Endothelial cell of umbilical vein (primary cell): ENCODE results near the gene RIPK3. TPM values are rescaled to one million over a fixed set of nuclear protein-coding genes. Genes with fewer than 3 reads are reported as not detected.

ENCODE experiments used
- BruUV-seq: library from RNA; stranded (reverse); fragments of 400-500 nt; replicated peaks from 2 replicates; lab custom pipeline; 2021; lab: Mats Ljungman, UMichigan
- CTCF ChIA-PET: fragments of 300-600, 350-600 bp; sonication (Branson Sonifier 250); formaldehyde crosslinking; loops from one replicate; lab custom pipeline; 2021; ENCODE audit warnings: antibody characterized with exemption, inconsistent platforms; lab: Charles Lee
- POLR2A ChIA-PET: fragments of 300-600, 350-600 bp; sonication (Branson Sonifier 250); formaldehyde crosslinking; loops from one replicate; lab custom pipeline; 2021; ENCODE audit warnings: antibody characterized with exemption, inconsistent platforms; lab: Charles Lee
- DNase-seq: peaks from one replicate; pipeline ENCODE4 v3.0.0-alpha.2; 2011; ENCODE audit warnings: low read depth, low spot score
- FAIRE-seq: peaks from 2 replicates; lab custom pipeline; 2011; peaks lifted over from hg19 to GRCh38; lab: Jason Lieb, UNC
- H2AFZ ChIP-seq: 2 replicates; pipeline ENCODE4 v1.6.0; 2012; ENCODE audit warnings: low read depth, low read length, control low read depth, inconsistent platforms
- H3K27ac ChIP-seq: 2 replicates; pipeline ENCODE4 v1.5.1; 2011; ENCODE audit warnings: low read depth, mild to moderate bottlenecking, control low read depth, low read length, moderate library complexity; ENCODE audit not compliant: insufficient read depth
- H3K27me3 ChIP-seq, 2 experiments: 2 replicates each; pipeline versions ENCODE4 v1.6.0 to v1.6.1; 2011; ENCODE audit warnings: low read length in 2 of 2, mixed read lengths in 1 of 2; ENCODE audit not compliant: control insufficient read depth in 2 of 2, insufficient read depth in 2 of 2
- H3K36me3 ChIP-seq, 2 experiments: 2 replicates in 1 of 2; 3 replicates in 1 of 2; pipeline ENCODE4 v1.5.1; 2011; ENCODE audit warnings: low read length in 2 of 2, mild to moderate bottlenecking in 1 of 2, moderate library complexity in 1 of 2; ENCODE audit not compliant: control insufficient read depth in 2 of 2, insufficient read depth in 2 of 2; ENCODE audit errors: extremely low read depth in 1 of 2
- H3K4me1 ChIP-seq: 3 replicates; pipeline ENCODE4 v1.5.1; 2011; ENCODE audit warnings: mild to moderate bottlenecking, low read length; ENCODE audit not compliant: control insufficient read depth, insufficient read depth; ENCODE audit errors: extremely low read depth
- H3K4me2 ChIP-seq: 2 replicates; pipeline ENCODE4 v1.6.1; 2011; ENCODE audit warnings: low read length, control low read depth, mixed read lengths; ENCODE audit not compliant: insufficient read depth
- H3K4me3 ChIP-seq, 3 experiments: fragments of 200-600 bp in 1 of 3; sonication (generic), shearing (Covaris generic) in 1 of 3; replicated peaks in 1 of 3; 2 replicates each; pipeline ENCODE4 v1.5.1; 2011 to 2016; ENCODE audit warnings: control low read depth in 3 of 3, low read length in 3 of 3, mild to moderate bottlenecking in 2 of 3, inconsistent platforms in 1 of 3, low read depth in 1 of 3, moderate library complexity in 1 of 3; ENCODE audit not compliant: insufficient read depth in 1 of 3
- H3K79me2 ChIP-seq: 2 replicates; pipeline ENCODE4 v1.6.0; 2012; ENCODE audit warnings: low read length, inconsistent platforms; ENCODE audit not compliant: control insufficient read depth, insufficient read depth
- H3K9ac ChIP-seq: replicated peaks from 2 replicates; pipeline ENCODE3; 2011; ENCODE audit warnings: low read length, control low read depth; ENCODE audit not compliant: insufficient read depth; ENCODE audit errors: extremely low read depth
- H3K9me1 ChIP-seq: replicated peaks from 3 replicates; pipeline ENCODE4 v1.6.0; 2011; ENCODE audit warnings: mild to moderate bottlenecking, low read length; ENCODE audit not compliant: control insufficient read depth, insufficient read depth; ENCODE audit errors: extremely low read depth
- H3K9me3 ChIP-seq: replicated peaks from 2 replicates; pipeline ENCODE4 v1.5.1; 2012; ENCODE audit warnings: low read length, inconsistent platforms; ENCODE audit not compliant: control insufficient read depth, insufficient read depth
- H4K20me1 ChIP-seq: replicated peaks from 2 replicates; pipeline ENCODE3; 2011; ENCODE audit warnings: mild to moderate bottlenecking, low read length; ENCODE audit not compliant: control insufficient read depth, insufficient read depth; ENCODE audit errors: extremely low read depth
- CTCF ChIP-seq, 2 donors: IDR thresholded peaks; 1 replicate in 1 of 2; 2 replicates in 1 of 2; pipeline ENCODE4 v1.5.1; 2011; ENCODE audit warnings: low read length in 2 of 2, mild to moderate bottlenecking in 2 of 2, moderate library complexity in 2 of 2, control low read depth in 1 of 2, inconsistent platforms in 1 of 2, low read depth in 1 of 2; ENCODE audit not compliant: insufficient read depth in 1 of 2; ENCODE audit errors: extremely low read depth in 1 of 2
- EZH2 ChIP-seq: IDR thresholded peaks from 2 replicates; pipeline ENCODE4 v1.6.1; 2012; ENCODE audit warnings: borderline replicate concordance, low read depth, mild to moderate bottlenecking, moderate library complexity, low read length, inconsistent platforms; ENCODE audit not compliant: severe bottlenecking
- FOS ChIP-seq: IDR thresholded peaks from 2 replicates; pipeline ENCODE4 v1.6.1; 2011; ENCODE audit warnings: mild to moderate bottlenecking, low read length, moderate library complexity, borderline replicate concordance; ENCODE audit not compliant: insufficient read depth
- GATA2 ChIP-seq: IDR thresholded peaks from 2 replicates; pipeline ENCODE4 v1.7.0; 2011; ENCODE audit warnings: low read depth, mild to moderate bottlenecking, moderate library complexity, mixed read lengths, low read length; ENCODE audit not compliant: insufficient read length, insufficient read depth
- JUN ChIP-seq: IDR thresholded peaks from 2 replicates; pipeline ENCODE4 v1.6.1; 2011; ENCODE audit warnings: borderline replicate concordance, low read depth; ENCODE audit not compliant: insufficient read length, insufficient read depth
- MAX ChIP-seq: IDR thresholded peaks from 2 replicates; pipeline ENCODE4 v1.6.1; 2011; ENCODE audit not compliant: insufficient read depth, insufficient read length
- MYC ChIP-seq: IDR thresholded peaks from one replicate; pipeline ENCODE4 v1.6.1; 2011; ENCODE audit warnings: mild to moderate bottlenecking, low read depth, low read length
- POLR2A ChIP-seq: IDR thresholded peaks from 2 replicates; pipeline ENCODE4 v1.6.1; 2012; ENCODE audit warnings: low read depth, mild to moderate bottlenecking, control low read depth, low read length
- POLR2AphosphoS5 ChIP-seq: IDR thresholded peaks from 2 replicates; pipeline ENCODE4 v1.6.1; 2012; ENCODE audit warnings: low read depth, mild to moderate bottlenecking, control low read depth, low read length, moderate library complexity; ENCODE audit not compliant: insufficient read depth
- dilution Hi-C: fragments of 300-500 bp; cut with MboI; formaldehyde crosslinking; loops from one replicate; pipeline ENCODE4 v1.15.0; 2019; ENCODE audit warnings: low sequenced_read_pairs; ENCODE audit not compliant: extremely low pct_ligation_motif_present
- intact Hi-C: fragments of 100-400 bp; cut with micrococcal nuclease; formaldehyde crosslinking; loops from one replicate; pipeline ENCODE4 v1.10.0; 2022
- polyA plus RNA-seq, 4 experiments: library from polyadenylated mRNA; depleted of rRNA in 3 of 4; stranded (reverse) in 3 of 4; unstranded in 1 of 4; fragments of >200 nt; gene quantifications; 2 replicates each; pipeline versions ENCODE4 v1.2.1 to v1.2.3, GENCODE V29; 2011 to 2012; ENCODE audit warnings: missing spikeins in 1 of 4
- total RNA-seq: library from RNA; stranded (reverse); gene quantifications from 2 replicates; pipeline ENCODE4 v1.2.3, GENCODE V29; 2021

RIPK3 gene
- total and polyA plus RNA-seq, 2 donors (not counting 3 experiments of a cell fraction or from before 2014, with no cell fraction given) = 3.1 to 5.1 TPM

- BruUV-seq = no TSS peak
- Histone ChIP-seq H4K20me1 (no peaks in the 10 kb centered on the region), H3K4me3 (no peak overlapping the region), H3K27me3 (peaks cover 0 to 3% of the 10 kb centered on the region in 2 experiments), H3K4me1 (peaks cover 5% of the 10 kb centered on the region), H3K27ac (no peak overlapping the region), H2AFZ (no peak overlapping the region), H3K36me3 (no peaks in the 10 kb centered on the region), H3K9ac (no peak overlapping the region), H3K9me3 (no peaks in the 10 kb centered on the region), H3K79me2 (no peaks in the 10 kb centered on the region), H3K9me1 (no peaks in the 10 kb centered on the region), H3K4me2 (no peak overlapping the region)
- intact Hi-C loops = no loop called here
- dilution Hi-C loops = no loop called here
- DNase-seq (no peak), FAIRE-seq (no peak)
- ChIA-PET CTCF (interaction anchor here (1.0 to 8.1 kb wide), 4 partner anchors 18 to 77 kb away, joined by 3 to 62 read pairs (median 28); no protein-coding TSS in a partner anchor), POLR2A (no interaction called here)
- TF ChIP-seq MYC = no peak
- no peak for TF ChIP-seq GATA2
Observed at GRCh38 chr14:24360281-24360680, 20.5 kb upstream of the RIPK3 start.

GRCh38 chr14:24356208-24356607, 16.4 kb upstream of the RIPK3 start:
- DNase-seq (no peak), FAIRE-seq (no peak)
- no peaks in the 10 kb centered on the region for H3K4me1 ChIP-seq
- POLR2A ChIA-PET = no interaction called here
- H3K27ac ChIP-seq = no peak overlapping the region
- BruUV-seq = no TSS peak
- CTCF ChIA-PET = interaction anchor here (0.7 to 8.1 kb wide), 4 partner anchors 9 to 316 kb away, joined by 3 to 52 read pairs (median 4); no protein-coding TSS in a partner anchor
- dilution Hi-C loops = no loop called here
- peaks cover 15 to 16% of the 10 kb centered on the region in 2 experiments for H3K27me3 ChIP-seq
- no peak overlapping the region for H2AFZ ChIP-seq
- H3K4me2 ChIP-seq = no peak overlapping the region
- H4K20me1 ChIP-seq = no peaks in the 10 kb centered on the region
- no peaks in the 10 kb centered on the region for H3K9me3 ChIP-seq
- intact Hi-C loops = no loop called here
- H3K9ac ChIP-seq = no peak overlapping the region
- H3K79me2 ChIP-seq = no peaks in the 10 kb centered on the region
- H3K9me1 ChIP-seq = no peaks in the 10 kb centered on the region
- no peak for TF ChIP-seq EZH2
- TF ChIP-seq POLR2A = no peak
- no peak for TF ChIP-seq POLR2AphosphoS5
- no peak for TF ChIP-seq FOS
- TF ChIP-seq MAX = no peak
- TF ChIP-seq JUN = no peak
- TF ChIP-seq GATA2 = no peak
- TF ChIP-seq MYC = no peak
- no peak for TF ChIP-seq CTCF (IDR thresholded peaks at IDR 0.05; ENCODE audit: extremely low read depth in 1 of 2, insufficient read depth in 1 of 2, low read depth in 1 of 2, low read length in 2 of 2)
- no peak overlapping the region for H3K4me3 ChIP-seq
- no peaks in the 10 kb centered on the region for H3K36me3 ChIP-seq
